Endothelial cell of umbilical vein (primary cell): Measurements from ENCODE around the gene PSMC3. TPM values are rescaled to one million over a fixed set of nuclear protein-coding genes. Genes with fewer than 3 reads are reported as not detected.

Experiments
- BruUV-seq: library from RNA; stranded (reverse); fragments of 400-500 nt; replicated peaks from 2 replicates; lab custom pipeline; 2021; lab: Mats Ljungman, UMichigan
- CTCF ChIA-PET: fragments of 300-600, 350-600 bp; sonication (Branson Sonifier 250); formaldehyde crosslinking; loops from one replicate; lab custom pipeline; 2021; ENCODE audit warnings: antibody characterized with exemption, inconsistent platforms; lab: Charles Lee
- POLR2A ChIA-PET: fragments of 300-600, 350-600 bp; sonication (Branson Sonifier 250); formaldehyde crosslinking; loops from one replicate; lab custom pipeline; 2021; ENCODE audit warnings: antibody characterized with exemption, inconsistent platforms; lab: Charles Lee
- DNase-seq: peaks from one replicate; pipeline ENCODE4 v3.0.0-alpha.2; 2011; ENCODE audit warnings: low read depth, low spot score
- FAIRE-seq: peaks from 2 replicates; lab custom pipeline; 2011; peaks lifted over from hg19 to GRCh38; lab: Jason Lieb, UNC
- H2AFZ ChIP-seq: 2 replicates; pipeline ENCODE4 v1.6.0; 2012; ENCODE audit warnings: low read depth, low read length, control low read depth, inconsistent platforms
- H3K27ac ChIP-seq: 2 replicates; pipeline ENCODE4 v1.5.1; 2011; ENCODE audit warnings: low read depth, mild to moderate bottlenecking, control low read depth, low read length, moderate library complexity; ENCODE audit not compliant: insufficient read depth
- H3K27me3 ChIP-seq, 2 experiments: 2 replicates each; pipeline versions ENCODE4 v1.6.0 to v1.6.1; 2011; ENCODE audit warnings: low read length in 2 of 2, mixed read lengths in 1 of 2; ENCODE audit not compliant: control insufficient read depth in 2 of 2, insufficient read depth in 2 of 2
- H3K36me3 ChIP-seq, 2 experiments: 2 replicates in 1 of 2; 3 replicates in 1 of 2; pipeline ENCODE4 v1.5.1; 2011; ENCODE audit warnings: low read length in 2 of 2, mild to moderate bottlenecking in 1 of 2, moderate library complexity in 1 of 2; ENCODE audit not compliant: control insufficient read depth in 2 of 2, insufficient read depth in 2 of 2; ENCODE audit errors: extremely low read depth in 1 of 2
- H3K4me1 ChIP-seq: 3 replicates; pipeline ENCODE4 v1.5.1; 2011; ENCODE audit warnings: mild to moderate bottlenecking, low read length; ENCODE audit not compliant: control insufficient read depth, insufficient read depth; ENCODE audit errors: extremely low read depth
- H3K4me2 ChIP-seq: 2 replicates; pipeline ENCODE4 v1.6.1; 2011; ENCODE audit warnings: low read length, control low read depth, mixed read lengths; ENCODE audit not compliant: insufficient read depth
- H3K4me3 ChIP-seq, 3 experiments: fragments of 200-600 bp in 1 of 3; sonication (generic), shearing (Covaris generic) in 1 of 3; replicated peaks in 1 of 3; 2 replicates each; pipeline ENCODE4 v1.5.1; 2011 to 2016; ENCODE audit warnings: control low read depth in 3 of 3, low read length in 3 of 3, mild to moderate bottlenecking in 2 of 3, inconsistent platforms in 1 of 3, low read depth in 1 of 3, moderate library complexity in 1 of 3; ENCODE audit not compliant: insufficient read depth in 1 of 3
- H3K79me2 ChIP-seq: 2 replicates; pipeline ENCODE4 v1.6.0; 2012; ENCODE audit warnings: low read length, inconsistent platforms; ENCODE audit not compliant: control insufficient read depth, insufficient read depth
- H3K9ac ChIP-seq: replicated peaks from 2 replicates; pipeline ENCODE3; 2011; ENCODE audit warnings: low read length, control low read depth; ENCODE audit not compliant: insufficient read depth; ENCODE audit errors: extremely low read depth
- H3K9me1 ChIP-seq: replicated peaks from 3 replicates; pipeline ENCODE4 v1.6.0; 2011; ENCODE audit warnings: mild to moderate bottlenecking, low read length; ENCODE audit not compliant: control insufficient read depth, insufficient read depth; ENCODE audit errors: extremely low read depth
- H3K9me3 ChIP-seq: replicated peaks from 2 replicates; pipeline ENCODE4 v1.5.1; 2012; ENCODE audit warnings: low read length, inconsistent platforms; ENCODE audit not compliant: control insufficient read depth, insufficient read depth
- H4K20me1 ChIP-seq: replicated peaks from 2 replicates; pipeline ENCODE3; 2011; ENCODE audit warnings: mild to moderate bottlenecking, low read length; ENCODE audit not compliant: control insufficient read depth, insufficient read depth; ENCODE audit errors: extremely low read depth
- CTCF ChIP-seq, 2 donors: IDR thresholded peaks; 1 replicate in 1 of 2; 2 replicates in 1 of 2; pipeline ENCODE4 v1.5.1; 2011; ENCODE audit warnings: low read length in 2 of 2, mild to moderate bottlenecking in 2 of 2, moderate library complexity in 2 of 2, control low read depth in 1 of 2, inconsistent platforms in 1 of 2, low read depth in 1 of 2; ENCODE audit not compliant: insufficient read depth in 1 of 2; ENCODE audit errors: extremely low read depth in 1 of 2
- EZH2 ChIP-seq: IDR thresholded peaks from 2 replicates; pipeline ENCODE4 v1.6.1; 2012; ENCODE audit warnings: borderline replicate concordance, low read depth, mild to moderate bottlenecking, moderate library complexity, low read length, inconsistent platforms; ENCODE audit not compliant: severe bottlenecking
- FOS ChIP-seq: IDR thresholded peaks from 2 replicates; pipeline ENCODE4 v1.6.1; 2011; ENCODE audit warnings: mild to moderate bottlenecking, low read length, moderate library complexity, borderline replicate concordance; ENCODE audit not compliant: insufficient read depth
- GATA2 ChIP-seq: IDR thresholded peaks from 2 replicates; pipeline ENCODE4 v1.7.0; 2011; ENCODE audit warnings: low read depth, mild to moderate bottlenecking, moderate library complexity, mixed read lengths, low read length; ENCODE audit not compliant: insufficient read length, insufficient read depth
- JUN ChIP-seq: IDR thresholded peaks from 2 replicates; pipeline ENCODE4 v1.6.1; 2011; ENCODE audit warnings: borderline replicate concordance, low read depth; ENCODE audit not compliant: insufficient read length, insufficient read depth
- MAX ChIP-seq: IDR thresholded peaks from 2 replicates; pipeline ENCODE4 v1.6.1; 2011; ENCODE audit not compliant: insufficient read depth, insufficient read length
- MYC ChIP-seq: IDR thresholded peaks from one replicate; pipeline ENCODE4 v1.6.1; 2011; ENCODE audit warnings: mild to moderate bottlenecking, low read depth, low read length
- POLR2A ChIP-seq: IDR thresholded peaks from 2 replicates; pipeline ENCODE4 v1.6.1; 2012; ENCODE audit warnings: low read depth, mild to moderate bottlenecking, control low read depth, low read length
- POLR2AphosphoS5 ChIP-seq: IDR thresholded peaks from 2 replicates; pipeline ENCODE4 v1.6.1; 2012; ENCODE audit warnings: low read depth, mild to moderate bottlenecking, control low read depth, low read length, moderate library complexity; ENCODE audit not compliant: insufficient read depth
- dilution Hi-C: fragments of 300-500 bp; cut with MboI; formaldehyde crosslinking; loops from one replicate; pipeline ENCODE4 v1.15.0; 2019; ENCODE audit warnings: low sequenced_read_pairs; ENCODE audit not compliant: extremely low pct_ligation_motif_present
- intact Hi-C: fragments of 100-400 bp; cut with micrococcal nuclease; formaldehyde crosslinking; loops from one replicate; pipeline ENCODE4 v1.10.0; 2022
- polyA plus RNA-seq, 4 experiments: library from polyadenylated mRNA; depleted of rRNA in 3 of 4; stranded (reverse) in 3 of 4; unstranded in 1 of 4; fragments of >200 nt; gene quantifications; 2 replicates each; pipeline versions ENCODE4 v1.2.1 to v1.2.3, GENCODE V29; 2011 to 2012; ENCODE audit warnings: missing spikeins in 1 of 4
- total RNA-seq: library from RNA; stranded (reverse); gene quantifications from 2 replicates; pipeline ENCODE4 v1.2.3, GENCODE V29; 2021

The PSMC3 gene
- total and polyA plus RNA-seq, 2 donors (not counting 3 experiments of a cell fraction or from before 2014, with no cell fraction given) = 179 to 203 TPM

GRCh38 chr11:47393163-47394049 lies 32.8 kb downstream of the PSMC3 start:
- CTCF ChIA-PET = interaction anchor here (1.1 to 5.5 kb wide), 3 partner anchors 15 to 38 kb away, joined by 4 to 76 read pairs (median 5); partner anchors contain the start of gene SLC39A13
- H3K4me2 ChIP-seq = no peak overlapping the region
- no peaks in the 10 kb centered on the region for H3K27me3 ChIP-seq
- no peaks in the 10 kb centered on the region for H3K9me3 ChIP-seq
- FAIRE-seq = peak; percentile 64
- H3K79me2 ChIP-seq = no peaks in the 10 kb centered on the region
- H3K9ac ChIP-seq = no peak overlapping the region
- H2AFZ ChIP-seq = peak overlapping the region; percentile 30
- intact Hi-C loops (loop anchor here (1.0 kb wide), 2 partner anchors 15 to 19 kb away; partner anchors contain the start of gene SLC39A13), dilution Hi-C loops (no loop called here)
- POLR2A ChIA-PET = no interaction called here
- DNase-seq = peak; percentile 51
- H3K9me1 ChIP-seq = no peaks in the 10 kb centered on the region
- H3K36me3 ChIP-seq = no peaks in the 10 kb centered on the region
- H4K20me1 ChIP-seq = no peaks in the 10 kb centered on the region
- no peak for TF ChIP-seq CTCF (IDR thresholded peaks at IDR 0.05; ENCODE audit: extremely low read depth in 1 of 2, insufficient read depth in 1 of 2, low read depth in 1 of 2, low read length in 2 of 2)
- peak overlapping the region; percentile 99 for H3K27ac ChIP-seq
- no TSS peak for BruUV-seq
- no peak overlapping the region for H3K4me3 ChIP-seq
- H3K4me1 ChIP-seq = peaks cover 21% of the 10 kb centered on the region

- H3K4me3 ChIP-seq = no peak overlapping the region
- no peaks in the 10 kb centered on the region for H3K79me2 ChIP-seq
- H3K9me3 ChIP-seq = no peaks in the 10 kb centered on the region
- FAIRE-seq (no peak), DNase-seq (no peak)
- intact Hi-C loops (no loop called here), dilution Hi-C loops (no loop called here)
- no peak overlapping the region for H3K9ac ChIP-seq
- no TSS peak for BruUV-seq
- no peak for TF ChIP-seq POLR2AphosphoS5
- TF ChIP-seq JUN = no peak
- TF ChIP-seq FOS = no peak
- no peak for TF ChIP-seq MYC
- no peak for TF ChIP-seq CTCF (IDR thresholded peaks at IDR 0.05; ENCODE audit: extremely low read depth in 1 of 2, insufficient read depth in 1 of 2, low read depth in 1 of 2, low read length in 2 of 2)
- no peak for TF ChIP-seq POLR2A
- no peak for TF ChIP-seq EZH2
- TF ChIP-seq GATA2 = no peak
- TF ChIP-seq MAX = no peak
- H2AFZ ChIP-seq = no peak overlapping the region
- H4K20me1 ChIP-seq = no peaks in the 10 kb centered on the region
- H3K4me1 ChIP-seq = peaks cover 21% of the 10 kb centered on the region
- ChIA-PET CTCF (interaction anchor here (0.9 to 5.5 kb wide), 4 partner anchors 16 to 38 kb away, joined by 4 to 76 read pairs (median 4); partner anchors contain the start of gene SLC39A13), POLR2A (no interaction called here)
- no peaks in the 10 kb centered on the region for H3K9me1 ChIP-seq
- H3K4me2 ChIP-seq = no peak overlapping the region
- no peak overlapping the region for H3K27ac ChIP-seq
- no peaks in the 10 kb centered on the region for H3K27me3 ChIP-seq
- no peaks in the 10 kb centered on the region for H3K36me3 ChIP-seq
Observed at GRCh38 chr11:47392546-47393162, 33.6 kb downstream of the PSMC3 start.
